Neural crest cell (in vitro differentiated cells): ENCODE results near the gene BRINP2. TPM values are rescaled to one million over a fixed set of nuclear protein-coding genes. Genes with fewer than 3 reads are reported as not detected.

Experiments used
- DNase-seq: peaks from one replicate; pipeline ENCODE4 v3.0.0; 2021; ENCODE audit warnings: low read depth, mixed read lengths, low spot score
- H3K27ac Mint-ChIP-seq: one replicate; pipeline ENCODE4 v1.8.0; 2021; ENCODE audit warnings: mild to moderate bottlenecking, mixed read lengths; ENCODE audit not compliant: unreplicated experiment
- H3K27me3 Mint-ChIP-seq: 2 replicates; pipeline ENCODE4 v1.8.0; 2021; ENCODE audit warnings: low read depth, mild to moderate bottlenecking, mixed read lengths
- H3K36me3 Mint-ChIP-seq: 2 replicates; pipeline ENCODE4 v1.8.0; 2021; ENCODE audit warnings: low read depth, mild to moderate bottlenecking, mixed read lengths
- H3K4me1 Mint-ChIP-seq: 2 replicates; pipeline ENCODE4 v1.8.0; 2021; ENCODE audit warnings: mixed read lengths
- H3K4me3 Mint-ChIP-seq: one replicate; pipeline ENCODE4 v1.8.0; 2021; ENCODE audit warnings: mild to moderate bottlenecking, mixed read lengths
- H3K9me3 Mint-ChIP-seq: 2 replicates; pipeline ENCODE4 v1.8.0; 2021; ENCODE audit warnings: mixed read lengths
- total RNA-seq: library from RNA; stranded (reverse); gene quantifications from 2 replicates; pipeline ENCODE4 v1.2.1, GENCODE V29; 2021
- TF ChIP-seq, protein P1 (sequence below): fragments of 200-600 bp; sonication (generic); conservative IDR thresholded peaks from 2 replicates; pipeline ENCODE4 v1.5.0; 2021; ENCODE audit warnings: antibody characterized with exemption, mild to moderate bottlenecking

Gene BRINP2
- total RNA-seq, 1 donor from 2014 or later = 1.4 TPM

DNA sequence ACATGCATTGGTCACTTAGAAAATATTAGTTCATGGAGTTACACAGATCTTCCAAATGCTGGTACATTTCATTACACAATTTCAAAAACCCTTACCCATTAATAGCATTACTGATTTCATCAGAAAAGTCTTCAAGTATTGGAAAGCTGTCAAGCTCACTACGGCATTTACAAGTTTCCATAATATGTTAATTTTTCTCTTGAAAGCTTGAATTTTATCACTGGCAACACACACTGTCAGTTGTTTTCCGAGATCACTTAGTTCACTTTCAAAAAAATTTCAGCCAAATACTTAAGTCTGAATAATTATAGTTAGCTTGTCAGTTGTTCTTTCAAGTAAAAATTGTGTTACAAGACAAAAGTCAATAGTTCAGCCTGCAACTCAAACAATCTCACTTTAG, 24.3 kb upstream of the BRINP2 start:
- H3K36me3 Mint-ChIP-seq = no peaks in the 10 kb centered on the region
- DNase-seq = no peak
- TF ChIP-seq, protein P1, sequence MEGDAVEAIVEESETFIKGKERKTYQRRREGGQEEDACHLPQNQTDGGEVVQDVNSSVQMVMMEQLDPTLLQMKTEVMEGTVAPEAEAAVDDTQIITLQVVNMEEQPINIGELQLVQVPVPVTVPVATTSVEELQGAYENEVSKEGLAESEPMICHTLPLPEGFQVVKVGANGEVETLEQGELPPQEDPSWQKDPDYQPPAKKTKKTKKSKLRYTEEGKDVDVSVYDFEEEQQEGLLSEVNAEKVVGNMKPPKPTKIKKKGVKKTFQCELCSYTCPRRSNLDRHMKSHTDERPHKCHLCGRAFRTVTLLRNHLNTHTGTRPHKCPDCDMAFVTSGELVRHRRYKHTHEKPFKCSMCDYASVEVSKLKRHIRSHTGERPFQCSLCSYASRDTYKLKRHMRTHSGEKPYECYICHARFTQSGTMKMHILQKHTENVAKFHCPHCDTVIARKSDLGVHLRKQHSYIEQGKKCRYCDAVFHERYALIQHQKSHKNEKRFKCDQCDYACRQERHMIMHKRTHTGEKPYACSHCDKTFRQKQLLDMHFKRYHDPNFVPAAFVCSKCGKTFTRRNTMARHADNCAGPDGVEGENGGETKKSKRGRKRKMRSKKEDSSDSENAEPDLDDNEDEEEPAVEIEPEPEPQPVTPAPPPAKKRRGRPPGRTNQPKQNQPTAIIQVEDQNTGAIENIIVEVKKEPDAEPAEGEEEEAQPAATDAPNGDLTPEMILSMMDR = no peak
- H3K9me3 Mint-ChIP-seq = no peaks in the 10 kb centered on the region
- no peak overlapping the region for H3K27ac Mint-ChIP-seq
- H3K4me3 Mint-ChIP-seq = no peak overlapping the region
- H3K27me3 Mint-ChIP-seq = no peaks in the 10 kb centered on the region
- H3K4me1 Mint-ChIP-seq = peaks cover 25% of the 10 kb centered on the region

DNA sequence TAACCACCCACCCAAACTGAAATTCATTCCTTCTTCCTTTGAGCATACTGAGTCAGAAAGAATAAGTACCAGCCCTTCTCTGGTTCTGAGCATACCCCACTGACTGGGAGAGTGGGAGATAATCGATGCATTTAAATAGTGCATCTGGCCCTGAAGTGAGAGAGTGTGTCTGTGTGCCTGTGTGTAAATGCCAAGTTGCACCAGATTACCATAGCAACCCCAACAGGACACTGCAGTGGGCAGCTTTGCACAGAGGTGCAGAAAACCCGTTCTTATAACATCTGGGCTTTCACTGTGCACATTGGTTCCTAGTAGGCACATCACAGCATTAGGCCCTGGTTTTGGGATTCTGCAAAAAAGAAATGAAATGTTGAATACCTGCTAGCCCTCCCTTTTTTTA, 8.5 kb upstream of the BRINP2 start:
- no peak for DNase-seq
- H3K27ac Mint-ChIP-seq = no peak overlapping the region
- H3K4me1 Mint-ChIP-seq = peaks cover 30% of the 10 kb centered on the region
- no peaks in the 10 kb centered on the region for H3K9me3 Mint-ChIP-seq
- peaks cover 2% of the 10 kb centered on the region for H3K36me3 Mint-ChIP-seq
- peak overlapping the region; percentile 88 for H3K4me3 Mint-ChIP-seq
- peaks cover 23% of the 10 kb centered on the region for H3K27me3 Mint-ChIP-seq
- TF ChIP-seq, protein P1 = no peak

DNA sequence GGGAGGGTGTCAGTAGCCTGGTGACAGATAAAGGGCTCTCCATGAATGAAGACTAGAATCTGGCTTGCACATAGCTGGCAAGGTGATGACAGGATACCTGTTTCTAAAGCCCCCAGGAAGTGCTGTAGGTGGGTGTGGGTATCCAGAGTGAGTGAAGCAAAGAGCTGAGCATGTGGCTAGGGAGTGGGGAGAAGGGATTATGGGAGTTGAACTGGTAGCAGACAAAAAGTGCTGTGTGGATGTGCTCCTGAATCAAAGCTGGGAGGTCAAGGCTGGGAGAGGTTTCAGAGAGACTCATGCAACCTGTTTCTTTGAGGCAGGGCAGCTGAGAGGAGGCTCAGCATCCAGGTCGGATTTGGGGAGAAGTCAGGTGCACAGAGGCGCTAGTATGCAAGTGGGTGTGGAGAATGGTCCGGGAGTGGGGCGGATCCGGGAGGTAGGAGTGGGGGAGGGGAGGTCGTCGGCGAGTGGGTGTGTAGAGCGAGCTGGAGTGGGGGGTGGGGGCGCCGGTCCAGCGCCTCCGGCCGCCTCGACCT, 6.8 kb upstream of the BRINP2 start:
- peaks cover 30% of the 10 kb centered on the region for H3K4me1 Mint-ChIP-seq
- DNase-seq = peak; percentile 16
- H3K4me3 Mint-ChIP-seq = peak overlapping the region; percentile 88
- peak overlapping the region; percentile 44 for H3K27ac Mint-ChIP-seq
- TF ChIP-seq, protein P1 = no peak
- no peaks in the 10 kb centered on the region for H3K9me3 Mint-ChIP-seq
- H3K36me3 Mint-ChIP-seq = no peaks in the 10 kb centered on the region
- H3K27me3 Mint-ChIP-seq = peaks cover 23% of the 10 kb centered on the region

DNA sequence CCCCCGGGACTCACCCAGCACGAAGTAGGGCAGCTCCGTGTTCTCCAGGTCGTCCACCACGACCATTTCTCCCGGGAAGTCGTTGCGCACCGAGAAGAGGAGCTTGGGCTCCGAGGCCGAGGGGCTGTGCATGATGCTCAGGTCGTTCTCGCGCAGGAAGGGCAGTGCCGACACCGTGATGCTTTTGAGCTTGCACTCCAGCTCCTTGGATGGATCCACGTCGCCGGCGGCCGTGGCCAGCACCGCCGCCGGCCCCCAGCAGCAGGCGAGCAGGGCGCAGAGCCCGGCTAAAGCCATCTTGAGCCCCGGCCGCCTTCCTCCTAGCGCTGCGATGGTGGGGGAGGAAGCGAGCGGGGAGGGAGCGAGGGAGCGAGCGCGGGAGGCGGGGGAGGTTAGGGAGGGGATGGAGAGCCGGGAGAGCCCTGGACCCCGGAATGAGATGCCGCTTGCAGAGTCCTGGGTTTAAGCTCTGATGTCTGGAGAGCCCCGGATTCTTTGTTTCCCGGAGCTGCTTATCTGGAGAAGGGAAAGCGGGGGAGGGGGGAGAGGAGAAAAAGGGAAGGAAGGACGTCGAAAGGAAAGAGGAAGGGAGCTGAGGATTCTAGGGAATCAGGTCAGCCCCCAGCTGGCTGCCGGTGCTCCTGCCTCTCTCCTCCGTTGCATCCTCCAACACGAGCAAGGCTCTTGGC, 6.2 kb upstream of the BRINP2 start, which contains the start of gene ASTN1:
Gene ASTN1 (minus strand): TSS at position 333 of the 689 bp plus-strand sequence. CDS start 36 bp downstream, at position 297.
- peak; percentile 49 for DNase-seq
- H3K4me1 Mint-ChIP-seq = peaks cover 30% of the 10 kb centered on the region
- no peaks in the 10 kb centered on the region for H3K9me3 Mint-ChIP-seq
- H3K36me3 Mint-ChIP-seq = no peaks in the 10 kb centered on the region
- peak within 1 kb of the TSS; percentile 88 for H3K4me3 Mint-ChIP-seq
- TF ChIP-seq, protein P1 = no peak
- peaks cover 23% of the 10 kb centered on the region for H3K27me3 Mint-ChIP-seq
- H3K27ac Mint-ChIP-seq = peak within 1 kb of the TSS; percentile 44

DNA sequence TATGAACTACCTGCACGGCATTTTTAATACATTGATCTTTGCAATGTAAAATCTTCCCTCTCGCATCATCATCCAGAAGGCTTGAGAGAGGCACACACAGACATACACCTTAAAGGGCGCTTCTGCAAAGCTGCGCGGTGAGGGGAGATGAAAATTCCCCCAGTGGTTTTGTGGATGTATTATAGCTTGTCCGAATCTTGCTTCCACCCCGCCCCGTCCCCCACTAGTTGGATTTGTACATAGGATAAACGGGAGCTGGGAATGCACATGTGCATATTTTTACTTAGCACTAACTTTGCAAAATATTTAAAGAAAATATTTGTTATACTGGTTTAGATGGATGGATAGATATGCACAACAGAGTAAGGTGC, 5.7 kb upstream of the BRINP2 start:
- TF ChIP-seq, protein P1 = no peak
- Mint-ChIP-seq H3K36me3 (no peaks in the 10 kb centered on the region), H3K4me1 (peaks cover 30% of the 10 kb centered on the region), H3K27ac (no peak overlapping the region), H3K9me3 (no peaks in the 10 kb centered on the region), H3K27me3 (peaks cover 23% of the 10 kb centered on the region), H3K4me3 (peak overlapping the region; percentile 88)
- no peak for DNase-seq
